HepG2 (cell line): Measurements from ENCODE around the gene CENATAC. TPM values are rescaled to one million over a fixed set of nuclear protein-coding genes. Genes with fewer than 3 reads are reported as not detected.

Experiments used
- ATF4 ChIP-seq, 2 experiments: fragments of 450-650 bp in 1 of 2; sonication (generic) in 1 of 2; formaldehyde crosslinking; IDR thresholded peaks; 2 replicates each; pipeline versions ENCODE4 v1.5.0 to v1.8.0; 2020 to 2022; ENCODE audit warnings: mild to moderate bottlenecking in 1 of 2, missing genetic modification reagents in 1 of 2
- ATF7-NPFF ChIP-seq: sonication (generic); formaldehyde crosslinking; IDR thresholded peaks from 2 replicates; pipeline ENCODE4 v1.8.1; 2023; ENCODE audit warnings: mild to moderate bottlenecking, low read depth, missing genetic modification reagents, moderate library complexity
- EP300 ChIP-seq, 3 experiments: sonication (generic) in 1 of 3; formaldehyde crosslinking in 1 of 3; IDR thresholded peaks; 2 replicates each; pipeline versions ENCODE4 v1.5.1 to v1.6.1; 2011 to 2020; ENCODE audit warnings: low read depth in 2 of 3, low read length in 2 of 3, borderline replicate concordance in 1 of 3, improper control_type of control experiment in 1 of 3, mild to moderate bottlenecking in 1 of 3, missing genetic modification reagents in 1 of 3, moderate library complexity in 1 of 3
- EZH2 ChIP-seq: conservative IDR thresholded peaks from 2 replicates; pipeline ENCODE4 v1.6.1; 2012; ENCODE audit warnings: mild to moderate bottlenecking, low read depth, low read length, moderate library complexity
- IRF2 ChIP-seq: IDR thresholded peaks from 2 replicates; pipeline ENCODE4 v1.6.1; 2018; ENCODE audit warnings: missing genetic modification reagents, missing compliant biosample characterization
- KLF16 ChIP-seq, 2 experiments: sonication (generic) in 1 of 2; formaldehyde crosslinking in 1 of 2; IDR thresholded peaks; 2 replicates each; pipeline versions ENCODE4 v1.6.1 to v1.8.0; 2016 to 2023; ENCODE audit warnings: missing genetic modification reagents in 2 of 2, missing compliant biosample characterization in 1 of 2
- MAFK ChIP-seq, 2 experiments: IDR thresholded peaks in 1 of 2; conservative IDR thresholded peaks in 1 of 2; 2 replicates each; pipeline ENCODE4 v1.6.1; 2011; ENCODE audit warnings: improper control_type of control experiment in 2 of 2, low read length in 2 of 2
- MIXL1 ChIP-seq: IDR thresholded peaks from 2 replicates; pipeline ENCODE4 v1.6.1; 2016
- PBX3 ChIP-seq: sonication (generic); formaldehyde crosslinking; IDR thresholded peaks from 2 replicates; pipeline ENCODE4 v1.8.1; 2023; ENCODE audit warnings: missing genetic modification reagents, inconsistent platforms, borderline replicate concordance
- SMAD9 ChIP-seq: sonication (generic); formaldehyde crosslinking; IDR thresholded peaks from 2 replicates; pipeline ENCODE4 v1.5.1; 2020; ENCODE audit warnings: mild to moderate bottlenecking, missing genetic modification reagents
- TAF15 ChIP-seq: fragments of 200-400 bp; formaldehyde crosslinking; IDR thresholded peaks from one replicate; pipeline ENCODE4 v1.6.1; 2018; ENCODE audit warnings: mild to moderate bottlenecking, low read depth, low read length; ENCODE audit not compliant: poor library complexity, severe bottlenecking
- YEATS2 ChIP-seq: sonication (generic); formaldehyde crosslinking; IDR thresholded peaks from 2 replicates; pipeline ENCODE4 v1.4.0; 2020; ENCODE audit warnings: missing genetic modification reagents, borderline replicate concordance
- YEATS4 ChIP-seq: sonication (generic); formaldehyde crosslinking; IDR thresholded peaks from 2 replicates; pipeline ENCODE4 v1.4.0; 2020; ENCODE audit warnings: missing genetic modification reagents, borderline replicate concordance
- ZNF121 ChIP-seq: sonication (generic); formaldehyde crosslinking; IDR thresholded peaks from 2 replicates; pipeline ENCODE4 v1.5.0; 2020; ENCODE audit warnings: mild to moderate bottlenecking, missing genetic modification reagents
- ZNF234 ChIP-seq: sonication (generic); formaldehyde crosslinking; conservative IDR thresholded peaks from 2 replicates; pipeline ENCODE4 v1.5.1; 2020; ENCODE audit warnings: mild to moderate bottlenecking, missing genetic modification reagents
- ZNF280D ChIP-seq: sonication (generic); formaldehyde crosslinking; IDR thresholded peaks from 2 replicates; pipeline ENCODE4 v1.5.1; 2020; ENCODE audit warnings: mild to moderate bottlenecking, missing genetic modification reagents
- ZNF282 ChIP-seq: fragments of 450-650 bp; IDR thresholded peaks from 2 replicates; pipeline ENCODE4 v1.6.1; 2018; ENCODE audit not compliant: partially characterized antibody
- ZNF432 ChIP-seq: sonication (generic); formaldehyde crosslinking; IDR thresholded peaks from 2 replicates; pipeline ENCODE4 v1.5.0; 2020; ENCODE audit warnings: missing genetic modification reagents, mild to moderate bottlenecking, borderline replicate concordance
- ZNF570 ChIP-seq: sonication (generic); formaldehyde crosslinking; IDR thresholded peaks from 2 replicates; pipeline ENCODE4 v1.4.0; 2020; ENCODE audit warnings: mild to moderate bottlenecking, missing genetic modification reagents, borderline replicate concordance
- ZNF816 ChIP-seq: sonication (generic); formaldehyde crosslinking; IDR thresholded peaks from 2 replicates; pipeline ENCODE4 v1.8.0; 2022; ENCODE audit warnings: missing genetic modification reagents, mild to moderate bottlenecking, borderline replicate concordance
- polyA plus RNA-seq, 8 experiments: library from polyadenylated mRNA; depleted of rRNA in 3 of 8; stranded (reverse) in 7 of 8; unstranded in 1 of 8; fragments of >200 nt; fragmentation: Illumina TruSeq in 4 of 8; extraction: Trizol in 4 of 8; gene quantifications; 2 replicates each; pipeline versions ENCODE4 v1.2.1 to v1.2.3, GENCODE V29; 2011 to 2016; ENCODE audit warnings: low read depth in 4 of 8, missing spikeins in 1 of 8, mixed read lengths in 1 of 8; ENCODE audit not compliant: insufficient read depth in 1 of 8
- total RNA-seq, 5 experiments: library from RNA; depleted of rRNA; stranded (reverse); fragments of >200 nt; fragmentation: Illumina TruSeq; extraction: Trizol; gene quantifications; 2 replicates each; pipeline ENCODE4 v1.2.3, GENCODE V29; 2016; ENCODE audit warnings: low read depth in 1 of 5
- TF ChIP-seq, protein P1 (sequence below): sonication (generic); formaldehyde crosslinking; IDR thresholded peaks from 2 replicates; pipeline ENCODE4 v1.8.0; 2022; ENCODE audit warnings: missing genetic modification reagents, low read depth, mild to moderate bottlenecking, borderline replicate concordance
- TF ChIP-seq, protein P2 (sequence below): sonication (generic); formaldehyde crosslinking; IDR thresholded peaks from 2 replicates; pipeline ENCODE4 v1.5.0; 2020; ENCODE audit warnings: mild to moderate bottlenecking, missing genetic modification reagents

Gene CENATAC
- total and polyA plus RNA-seq, 2 of the 13 experiments (the other 11 are each of a cell fraction or from before 2014, with no cell fraction given) = 21.7 to 25.0 TPM

GRCh38 chr11:119029340-119030028 lies 31.5 kb downstream of the CENATAC start (continued):
- peak in 1 of 2 experiments; percentile 34; a peak in 1 of 4 replicates for TF ChIP-seq ATF4 (CRISPR knock-in tag; IDR thresholded peaks at IDR 0.05)
- no peak for TF ChIP-seq ZNF570
- TF ChIP-seq ZNF121 (CRISPR knock-in tag) = no peak
- TF ChIP-seq, protein P1, sequence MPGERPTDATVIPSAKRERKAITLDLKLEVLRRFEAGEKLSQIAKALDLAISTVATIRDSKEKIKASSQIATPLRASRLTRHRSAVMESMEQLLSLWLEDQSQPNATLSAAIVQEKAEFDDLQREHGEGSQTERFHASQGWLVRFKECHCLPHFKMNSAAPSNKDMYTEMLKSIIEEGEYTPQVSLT (CRISPR knock-in tag) = no peak
- TF ChIP-seq ZNF816 (CRISPR knock-in tag) = 0 out of 2 replicates have a peak, but pooled peaks have one; percentile 57
- peak in 1 of 2 experiments; percentile 42; a peak in 1 of 4 replicates for TF ChIP-seq KLF16 (CRISPR knock-in tag; IDR thresholded peaks at IDR 0.05)
- TF ChIP-seq IRF2 (CRISPR knock-in tag) = no peak; the same call in 1 of the 2 replicates
- TF ChIP-seq MIXL1 (CRISPR knock-in tag) = no peak
- TF ChIP-seq EZH2 = no peak
- peak in 1 of 2 experiments; percentile 38; a peak in 1 of 4 replicates for TF ChIP-seq EP300 (IDR thresholded peaks at IDR 0.05; ENCODE audit: low read depth in 2 of 2, low read length in 2 of 2)
- no peak for TF ChIP-seq EP300 (CRISPR knock-in tag; IDR thresholded peaks at IDR 0.05; ENCODE audit: borderline replicate concordance)
- TF ChIP-seq TAF15 = no peak
- TF ChIP-seq ZNF280D (CRISPR knock-in tag) = no peak
- TF ChIP-seq YEATS2 (CRISPR knock-in tag) = no peak
- TF ChIP-seq, protein P2, sequence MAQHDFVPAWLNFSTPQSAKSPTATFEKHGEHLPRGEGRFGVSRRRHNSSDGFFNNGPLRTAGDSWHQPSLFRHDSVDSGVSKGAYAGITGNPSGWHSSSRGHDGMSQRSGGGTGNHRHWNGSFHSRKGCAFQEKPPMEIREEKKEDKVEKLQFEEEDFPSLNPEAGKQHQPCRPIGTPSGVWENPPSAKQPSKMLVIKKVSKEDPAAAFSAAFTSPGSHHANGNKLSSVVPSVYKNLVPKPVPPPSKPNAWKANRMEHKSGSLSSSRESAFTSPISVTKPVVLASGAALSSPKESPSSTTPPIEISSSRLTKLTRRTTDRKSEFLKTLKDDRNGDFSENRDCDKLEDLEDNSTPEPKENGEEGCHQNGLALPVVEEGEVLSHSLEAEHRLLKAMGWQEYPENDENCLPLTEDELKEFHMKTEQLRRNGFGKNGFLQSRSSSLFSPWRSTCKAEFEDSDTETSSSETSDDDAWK (CRISPR knock-in tag) = no peak
- TF ChIP-seq ZNF282 = no peak
- TF ChIP-seq SMAD9 (CRISPR knock-in tag) = no peak
- TF ChIP-seq MAFK (conservative IDR thresholded peaks at IDR 0.05 in 1 of 2, IDR thresholded peaks at IDR 0.05 in 1 of 2; ENCODE audit: low read length in 2 of 2) = peak; percentile 96 to 98
- TF ChIP-seq ATF7-NPFF (CRISPR knock-in tag) = no peak
- TF ChIP-seq PBX3 (CRISPR knock-in tag) = no peak
- no peak for TF ChIP-seq ZNF234 (CRISPR knock-in tag)
- no peak for TF ChIP-seq ZNF432 (CRISPR knock-in tag)
- TF ChIP-seq YEATS4 (CRISPR knock-in tag) = no peak
